ENCODE data around the gene NR4A3. TPM values are rescaled to one million over a fixed set of nuclear protein-coding genes. Genes with fewer than 3 reads are reported as not detected.

NR4A3 gene
- total RNA-seq, 1 experiment from 2014 or later = 0.86 TPM

DNA sequence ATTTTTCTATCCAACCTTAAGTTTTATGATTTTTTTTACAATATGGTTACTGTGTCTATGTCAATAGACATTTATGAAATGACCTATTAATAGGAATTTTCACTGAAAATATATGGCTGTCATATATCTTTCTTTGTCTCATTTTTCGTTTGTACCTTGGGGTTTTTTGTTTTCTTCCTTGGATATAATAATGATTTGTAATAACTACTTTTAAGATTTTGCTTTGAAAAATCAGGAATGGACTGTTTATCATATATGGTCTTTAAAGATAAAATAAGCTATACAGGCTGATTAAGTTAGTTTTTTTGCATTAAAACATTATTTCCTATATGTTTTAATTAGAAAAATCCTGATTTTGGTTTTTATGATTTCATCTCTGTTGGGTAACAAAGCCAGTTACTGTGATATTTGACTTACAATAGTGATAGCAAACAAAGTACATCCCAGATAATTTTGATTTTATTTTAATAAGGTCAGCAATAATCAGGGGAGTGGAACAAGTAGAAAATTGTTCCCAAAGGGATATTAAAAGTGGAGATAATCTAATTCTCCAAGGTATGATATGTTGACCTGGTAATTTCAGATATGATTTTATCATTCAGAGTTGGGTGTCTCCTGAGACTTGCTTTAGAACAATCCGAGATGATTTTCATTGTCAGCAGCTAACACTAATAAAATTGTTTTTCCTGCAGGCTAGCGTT is 10.3 kb downstream of the NR4A3 start:
- intact Hi-C loops (cut with micrococcal nuclease) = no loop called here
- no peak overlapping the region for H3K9ac ChIP-seq (ENCODE audit: low read length)
- ATAC-seq (no peak), DNase-seq (ENCODE audit: low read depth, low spot score) (no peak)
- no peak overlapping the region for H3K4me3 ChIP-seq (replicated peaks in 1 of 2; ENCODE audit: low read depth in 1 of 2, low read length in 2 of 2)
- H3K4me2 ChIP-seq (ENCODE audit: low read length) = no peak overlapping the region
- H3K79me2 ChIP-seq (ENCODE audit: insufficient read depth, low read length) = no peaks in the 10 kb centered on the region
- ChIA-PET POLR2A (no interaction called here), RAD21 (ENCODE audit: low non-redundant PET in 1 of 2, low total read pairs in 2 of 2, uncharacterized antibody in 2 of 2, unreplicated experiment in 2 of 2) (no interaction called here), CTCF (no interaction called here)
- TF ChIP-seq FOSL1 (IDR thresholded peaks at IDR 0.05; ENCODE audit: low read depth) = no peak
- TF ChIP-seq SP1 (IDR thresholded peaks at IDR 0.05; ENCODE audit: low read depth) = no peak
- TF ChIP-seq ELF1 (IDR thresholded peaks at IDR 0.05; ENCODE audit: borderline replicate concordance, low read depth) = no peak
- no peak for TF ChIP-seq POLR2AphosphoS5 (IDR thresholded peaks at IDR 0.05; ENCODE audit: low read depth, low read length)
- TF ChIP-seq, protein P1, sequence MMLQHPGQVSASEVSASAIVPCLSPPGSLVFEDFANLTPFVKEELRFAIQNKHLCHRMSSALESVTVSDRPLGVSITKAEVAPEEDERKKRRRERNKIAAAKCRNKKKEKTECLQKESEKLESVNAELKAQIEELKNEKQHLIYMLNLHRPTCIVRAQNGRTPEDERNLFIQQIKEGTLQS (IDR thresholded peaks at IDR 0.05) = no peak
- TF ChIP-seq EGR1 (IDR thresholded peaks at IDR 0.05; ENCODE audit: low read depth) = no peak
- TF ChIP-seq YY1 (IDR thresholded peaks at IDR 0.05; ENCODE audit: extremely low read depth, insufficient replicate concordance, low read depth, low read length) = no peak
- no peak for TF ChIP-seq SIN3A (IDR thresholded peaks at IDR 0.05; ENCODE audit: low read depth)
- TF ChIP-seq RAD21 (IDR thresholded peaks at IDR 0.05; ENCODE audit: low read depth) = no peak
- no peak for TF ChIP-seq EZH2 (IDR thresholded peaks at IDR 0.05)
- H3K27ac ChIP-seq (ENCODE audit: low read depth, low read length) = no peak overlapping the region
- H4K20me1 ChIP-seq (ENCODE audit: insufficient read depth) = no peaks in the 10 kb centered on the region
- H3K9me2 ChIP-seq (ENCODE audit: insufficient read depth) = no peaks in the 10 kb centered on the region
- H3K27me3 ChIP-seq (ENCODE audit: insufficient read depth, low read length) = no peaks in the 10 kb centered on the region
- H3K4me1 ChIP-seq (ENCODE audit: control insufficient read depth in 1 of 2, insufficient read depth in 2 of 2, low read length in 2 of 2) = no peaks in the 10 kb centered on the region
- no peak overlapping the region for H2AFZ ChIP-seq (ENCODE audit: low read depth, low read length, poor library complexity, severe bottlenecking)
- no TSS peak for BruUV-seq (replicated peaks)
- no peaks in the 10 kb centered on the region for H3K36me3 ChIP-seq (ENCODE audit: control insufficient read depth in 1 of 2, insufficient read depth in 2 of 2, low read length in 2 of 2)
- no peaks in the 10 kb centered on the region for H3K9me3 ChIP-seq (ENCODE audit: control insufficient read depth in 1 of 2, insufficient read depth in 1 of 2, low read depth in 1 of 2, low read length in 2 of 2)

DNA sequence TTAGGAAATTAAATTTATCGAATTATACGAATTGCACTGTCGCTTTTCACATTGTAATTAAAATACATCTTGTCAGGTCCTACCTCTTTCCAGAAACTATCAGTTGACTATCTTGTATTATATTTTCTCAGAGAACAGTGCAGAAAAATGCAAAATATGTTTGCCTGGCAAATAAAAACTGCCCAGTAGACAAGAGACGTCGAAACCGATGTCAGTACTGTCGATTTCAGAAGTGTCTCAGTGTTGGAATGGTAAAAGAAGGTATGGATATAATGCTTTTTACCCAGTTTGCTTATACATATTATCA is 10.8 kb downstream of the NR4A3 start:
- Histone ChIP-seq H3K4me1 (ENCODE audit: control insufficient read depth in 1 of 2, insufficient read depth in 2 of 2, low read length in 2 of 2) (no peaks in the 10 kb centered on the region), H3K4me3 (replicated peaks in 1 of 2; ENCODE audit: low read depth in 1 of 2, low read length in 2 of 2) (no peak overlapping the region), H3K4me2 (ENCODE audit: low read length) (no peak overlapping the region), H3K79me2 (ENCODE audit: insufficient read depth, low read length) (no peaks in the 10 kb centered on the region), H3K27me3 (ENCODE audit: insufficient read depth, low read length) (no peaks in the 10 kb centered on the region), H2AFZ (ENCODE audit: low read depth, low read length, poor library complexity, severe bottlenecking) (no peak overlapping the region), H3K9me3 (ENCODE audit: control insufficient read depth in 1 of 2, insufficient read depth in 1 of 2, low read depth in 1 of 2, low read length in 2 of 2) (no peaks in the 10 kb centered on the region), H3K9me2 (ENCODE audit: insufficient read depth) (no peaks in the 10 kb centered on the region), H3K27ac (ENCODE audit: low read depth, low read length) (no peak overlapping the region), H3K36me3 (ENCODE audit: control insufficient read depth in 1 of 2, insufficient read depth in 2 of 2, low read length in 2 of 2) (no peaks in the 10 kb centered on the region), H4K20me1 (ENCODE audit: insufficient read depth) (no peaks in the 10 kb centered on the region), H3K9ac (ENCODE audit: low read length) (no peak overlapping the region)
- ChIA-PET RAD21 (ENCODE audit: low non-redundant PET in 1 of 2, low total read pairs in 2 of 2, uncharacterized antibody in 2 of 2, unreplicated experiment in 2 of 2) (no interaction called here), POLR2A (no interaction called here), CTCF (no interaction called here)
- no peak for DNase-seq (ENCODE audit: low read depth, low spot score)
- no TSS peak for BruUV-seq (replicated peaks)
- no peak for TF ChIP-seq CEBPB (IDR thresholded peaks at IDR 0.05; ENCODE audit: low read depth)
- no peak for TF ChIP-seq EZH2 (IDR thresholded peaks at IDR 0.05)
- no peak for TF ChIP-seq SIN3A (IDR thresholded peaks at IDR 0.05; ENCODE audit: low read depth)
- TF ChIP-seq ZNF274 (IDR thresholded peaks at IDR 0.05; ENCODE audit: low read depth, low read length) = no peak
- no peak for TF ChIP-seq JUND (IDR thresholded peaks at IDR 0.05)
- TF ChIP-seq SP1 (IDR thresholded peaks at IDR 0.05; ENCODE audit: low read depth) = no peak
- no peak for TF ChIP-seq POLR2A (IDR thresholded peaks at IDR 0.05; ENCODE audit: borderline replicate concordance, extremely low read depth, insufficient read depth, insufficient read length)
- TF ChIP-seq, protein P2, sequence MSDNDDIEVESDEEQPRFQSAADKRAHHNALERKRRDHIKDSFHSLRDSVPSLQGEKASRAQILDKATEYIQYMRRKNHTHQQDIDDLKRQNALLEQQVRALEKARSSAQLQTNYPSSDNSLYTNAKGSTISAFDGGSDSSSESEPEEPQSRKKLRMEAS (IDR thresholded peaks at IDR 0.05) = no peak
- no peak for TF ChIP-seq FOSL1 (IDR thresholded peaks at IDR 0.05; ENCODE audit: low read depth)
- TF ChIP-seq RAD21 (IDR thresholded peaks at IDR 0.05; ENCODE audit: low read depth) = no peak
- no peak for ATAC-seq
- intact Hi-C loops (cut with micrococcal nuclease) = no loop called here

Data from HCT116 (cell line).